GM21723 (cell line): ENCODE measurements around the gene KLC4.
"Not testable (repeated sequence)": the region's sequence is repeated elsewhere in the genome, so short reads cannot be mapped to it uniquely, and the experiment has no call there.

Experiments
- ATAC-seq: cut with Tn5 transposase; IDR thresholded peaks from one replicate; pipeline ENCODE4 v1.9.1; 2021; ENCODE audit warnings: mild to moderate bottlenecking, moderate library complexity; ENCODE audit not compliant: unreplicated experiment

Gene KLC4

DNA sequence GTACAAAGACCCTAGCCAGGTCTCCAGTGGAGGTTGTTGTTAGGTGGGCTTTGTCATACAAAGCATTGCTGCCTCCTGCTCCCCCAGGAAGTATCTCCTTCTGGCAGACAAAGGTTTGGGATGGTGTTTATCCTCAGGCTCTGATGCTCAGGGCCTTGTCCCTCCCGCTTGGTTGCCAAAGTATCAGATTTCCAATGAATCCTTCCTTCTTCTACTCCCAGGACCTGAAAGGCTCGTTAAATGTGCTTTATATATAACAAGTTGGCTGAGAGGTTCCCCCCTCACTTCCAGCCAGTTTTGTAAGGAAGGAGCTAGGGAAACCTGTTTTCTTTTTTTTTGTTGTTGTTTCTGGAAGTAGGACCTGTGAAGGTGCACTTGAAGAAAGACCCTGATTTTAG, 31.1 kb downstream of the KLC4 start:
- ATAC-seq: no peak

DNA sequence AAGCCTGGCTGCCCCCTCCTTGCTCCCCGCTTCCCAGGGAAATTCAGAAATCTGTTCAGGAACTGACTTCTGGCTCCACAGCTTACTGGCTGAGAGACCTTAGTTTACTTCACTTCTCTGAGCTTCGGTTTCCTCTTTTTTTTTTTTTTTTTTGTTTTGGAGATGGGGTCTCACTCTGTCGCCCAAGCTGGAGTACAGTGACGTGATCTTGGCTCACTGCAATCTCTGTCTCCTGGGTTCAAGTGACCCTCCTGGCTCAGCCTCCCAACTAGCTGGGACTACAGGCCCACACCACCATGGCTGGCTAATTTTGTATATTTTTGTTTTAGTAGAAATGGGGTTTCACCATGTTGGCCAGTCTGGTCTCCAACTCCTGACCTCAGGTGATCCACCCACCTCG, 31.6 kb downstream of the KLC4 start:
- ATAC-seq: no peak

DNA sequence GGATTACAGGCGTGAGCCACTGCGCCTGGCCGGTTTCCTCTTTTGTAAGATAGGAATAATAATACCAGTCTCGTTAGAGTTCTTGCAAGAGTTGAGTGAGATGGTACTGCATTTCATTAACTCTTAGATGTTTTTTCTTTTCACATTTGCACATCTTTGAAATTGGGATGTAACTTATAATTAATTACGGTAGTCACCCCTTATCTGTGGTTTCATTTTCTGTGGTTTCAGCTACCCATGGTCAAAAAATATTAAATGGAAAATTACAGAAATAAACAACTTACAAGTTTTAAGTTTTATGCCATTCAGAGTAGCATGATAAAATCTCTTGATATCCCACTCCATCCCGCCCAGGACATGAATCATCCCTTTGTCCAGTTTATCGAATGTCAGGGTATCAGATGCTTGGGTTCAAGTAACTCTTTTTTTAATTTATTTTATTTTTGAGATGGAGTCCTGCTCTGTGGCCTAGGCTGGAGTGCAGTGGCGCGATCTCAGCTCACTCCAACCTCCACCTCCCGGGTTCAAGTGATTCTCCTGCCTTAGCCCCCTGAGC, 32.1 kb downstream of the KLC4 start:
- ATAC-seq: no peak

DNA sequence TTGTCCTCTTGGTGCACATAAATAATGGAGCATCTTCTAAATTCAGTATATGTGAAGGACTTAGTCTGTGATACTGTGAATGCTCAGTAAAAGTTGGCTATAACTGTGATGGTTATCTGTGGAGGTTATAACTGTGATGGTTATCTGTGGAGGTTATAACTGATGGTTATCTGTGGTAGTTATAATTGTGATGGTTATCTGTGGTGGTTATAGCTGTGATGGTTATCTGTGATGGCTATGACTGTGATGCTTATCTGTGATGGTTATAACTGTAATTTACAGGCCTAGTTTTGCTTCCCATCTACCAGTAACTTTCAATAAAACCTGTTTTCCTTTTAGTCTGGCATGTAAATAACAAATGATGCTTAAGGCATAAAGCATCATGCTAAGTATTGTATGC, 33.2 kb downstream of the KLC4 start:
- ATAC-seq: no peak

DNA sequence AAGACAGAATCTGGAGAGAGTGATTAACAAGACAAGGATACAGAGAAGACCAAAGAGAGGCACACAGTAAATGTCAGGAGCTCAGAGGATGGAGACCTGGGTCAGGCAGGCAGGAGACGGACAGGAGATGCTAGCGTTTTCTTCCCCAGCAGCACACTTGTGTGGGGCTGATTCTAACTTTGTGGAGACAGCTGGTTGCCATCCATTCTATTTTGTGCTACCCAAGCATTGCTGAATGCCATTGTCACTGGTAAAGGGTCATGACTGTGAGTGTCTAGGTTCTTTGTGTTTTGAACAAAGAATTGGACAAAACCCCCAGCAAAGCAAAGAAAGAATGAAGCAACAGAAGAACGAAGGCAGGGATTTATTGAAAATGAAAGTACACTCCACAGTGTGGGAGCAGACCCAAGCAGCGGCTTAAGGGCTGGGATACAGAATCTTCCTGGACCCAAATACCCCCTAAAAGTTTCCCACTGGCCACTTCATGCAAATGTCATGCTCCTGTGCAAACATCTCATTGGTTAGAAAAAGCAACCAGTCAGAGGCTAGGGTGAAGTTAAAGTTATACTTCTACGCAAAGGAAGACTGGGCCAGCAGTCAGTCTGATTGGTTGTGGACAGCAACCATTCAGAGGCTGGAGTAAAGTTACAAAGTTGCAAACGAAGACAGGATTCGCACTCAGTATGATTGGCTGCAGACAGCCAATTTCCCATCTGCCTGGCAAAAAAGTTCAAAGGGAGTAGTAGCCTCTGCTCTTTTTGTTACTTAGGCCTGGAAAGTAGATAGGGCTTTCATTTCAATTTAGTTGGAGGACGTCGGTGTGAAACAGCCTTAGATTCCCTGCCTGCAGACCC, 34.2 kb downstream of the KLC4 start:
- ATAC-seq: no peak

DNA sequence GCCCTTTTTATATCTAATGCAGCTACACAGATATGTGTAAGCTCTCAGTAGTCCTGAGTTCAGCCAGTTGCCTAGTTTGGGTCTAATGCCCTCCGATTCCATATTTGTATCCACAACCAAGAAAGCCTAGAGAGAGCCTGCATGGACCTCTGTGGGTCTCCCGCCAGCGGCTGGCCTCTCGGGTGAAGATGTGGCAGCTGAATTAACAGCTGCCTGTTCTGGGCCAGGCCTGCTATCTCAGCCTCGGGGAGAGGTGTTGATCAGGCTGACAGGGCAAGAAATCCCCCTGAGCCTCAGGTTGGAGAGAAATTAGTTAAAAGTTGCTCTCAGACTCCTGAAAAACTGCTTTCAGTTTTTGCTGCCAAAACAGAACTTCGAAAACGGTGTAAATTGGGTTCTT, 36.5 kb downstream of the KLC4 start:
- ATAC-seq: no peak

DNA sequence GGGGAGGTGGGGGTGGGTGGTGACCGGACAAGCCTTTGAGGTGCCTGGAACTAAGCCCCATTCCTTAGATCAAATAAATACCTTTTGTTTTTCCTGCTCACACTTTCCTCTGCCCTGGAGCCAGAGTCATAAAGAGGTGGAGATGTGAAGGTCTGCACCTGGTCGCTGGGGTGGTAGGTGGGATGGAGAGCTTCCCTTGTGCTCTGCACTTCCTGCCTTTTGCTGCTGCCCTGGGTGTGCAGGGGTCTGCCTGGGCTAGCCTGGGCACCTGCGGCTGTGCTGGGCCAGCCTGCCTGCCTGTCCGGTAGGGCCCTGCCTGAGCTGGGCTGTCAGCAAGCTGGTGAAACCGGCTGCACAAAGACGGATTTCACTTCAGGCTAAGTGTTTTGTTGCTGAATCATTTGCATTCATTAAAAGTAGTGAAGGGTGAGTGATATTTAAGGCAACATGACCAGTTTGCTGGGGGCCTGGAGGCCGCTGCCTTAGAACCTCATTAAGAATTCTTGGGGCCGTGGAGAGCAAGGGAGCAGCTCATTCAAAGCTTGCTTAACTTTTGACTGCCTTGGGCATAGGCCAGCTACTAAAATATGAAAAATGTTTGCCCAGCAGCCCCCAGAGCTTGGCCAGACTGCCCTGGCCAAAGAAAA, 37.1 kb downstream of the KLC4 start:
- no peak for ATAC-seq

DNA sequence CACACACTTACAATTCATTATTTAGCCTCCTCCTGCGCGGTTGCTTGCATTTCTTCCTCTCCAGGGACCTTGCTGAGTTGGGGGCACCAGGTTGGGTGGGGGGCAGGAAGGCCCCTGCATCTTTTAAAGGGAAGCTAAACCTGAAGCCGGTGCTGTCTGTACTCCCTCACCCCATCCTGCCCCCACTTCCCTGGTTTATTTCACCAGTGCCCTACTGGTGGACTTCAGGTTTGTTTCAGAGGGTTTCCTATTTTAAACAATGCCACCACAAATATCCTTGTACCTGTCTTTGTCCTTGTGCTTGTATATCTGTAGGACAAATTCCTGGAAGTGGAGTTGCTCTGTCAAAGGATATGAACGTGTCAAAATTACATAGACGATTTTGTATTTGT, 37.7 kb downstream of the KLC4 start:
- ATAC-seq: no peak

DNA sequence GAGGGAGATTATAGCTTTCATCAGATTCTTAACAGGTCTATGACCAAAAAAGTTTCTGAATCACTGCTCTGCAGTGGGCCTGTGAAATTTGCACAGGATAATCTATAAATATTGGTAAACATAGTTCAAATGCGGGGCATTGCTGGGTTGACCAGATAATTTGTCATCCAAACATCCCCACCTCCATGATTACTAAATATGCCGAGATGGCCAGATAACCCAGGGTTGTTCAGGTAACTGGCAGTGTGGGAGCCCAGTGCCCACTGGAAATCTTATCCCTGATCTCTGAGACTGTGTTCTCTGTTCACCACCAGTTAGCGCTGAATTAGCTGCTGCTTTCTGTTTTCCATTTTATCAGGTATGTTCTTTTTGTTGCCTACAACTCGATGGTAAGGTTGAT, 38.1 kb downstream of the KLC4 start:
- ATAC-seq: no peak

DNA sequence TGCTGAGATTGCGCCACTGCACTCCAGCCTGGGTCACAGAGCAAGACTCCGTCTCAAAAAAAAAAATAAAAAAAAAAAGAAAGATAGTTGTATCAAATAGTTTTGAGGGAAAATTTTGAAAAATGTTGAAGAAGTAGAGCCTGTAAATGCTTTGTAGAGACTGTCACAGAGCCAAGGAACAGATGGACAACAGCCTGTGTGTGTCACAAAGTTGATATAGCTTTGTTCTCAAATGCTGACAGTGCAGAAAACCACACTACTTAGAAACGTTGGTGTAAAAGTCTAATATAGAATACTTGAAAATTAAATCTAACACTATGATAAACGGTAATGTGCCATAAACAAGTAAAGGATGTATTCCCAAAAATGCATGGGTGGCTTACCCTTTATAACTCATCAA, 42.1 kb downstream of the KLC4 start:
- ATAC-seq: no peak

DNA sequence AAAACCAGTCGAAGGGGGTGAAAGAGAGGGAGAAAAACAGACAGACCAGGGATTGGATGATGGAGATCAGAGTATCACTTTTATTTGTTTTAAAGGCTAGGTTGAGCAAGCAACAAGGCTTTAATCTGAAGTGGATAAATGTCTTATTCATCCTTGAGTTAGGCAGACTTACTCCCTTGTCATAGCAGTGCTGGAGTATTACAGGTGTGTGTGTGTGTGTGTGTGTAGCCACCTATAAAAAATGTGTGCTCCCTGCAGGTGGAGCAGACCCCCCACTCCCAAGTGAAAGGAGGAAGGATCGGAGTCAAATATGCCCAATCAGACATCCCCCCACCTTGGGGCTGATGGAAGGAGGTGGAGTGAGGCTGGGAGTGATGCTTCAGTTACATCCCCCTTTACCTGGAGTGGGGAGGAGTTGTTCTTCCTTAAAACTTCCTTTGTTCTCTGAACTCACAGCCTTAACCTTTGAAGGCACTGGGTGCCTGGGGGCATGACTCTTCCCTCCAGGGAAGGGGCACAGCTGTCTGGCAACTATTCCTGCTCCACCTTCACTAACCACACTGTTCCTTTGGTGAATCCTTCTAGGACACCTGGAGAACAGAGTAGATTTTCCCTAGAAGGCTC, 43.9 kb downstream of the KLC4 start:
- ATAC-seq: no peak

DNA sequence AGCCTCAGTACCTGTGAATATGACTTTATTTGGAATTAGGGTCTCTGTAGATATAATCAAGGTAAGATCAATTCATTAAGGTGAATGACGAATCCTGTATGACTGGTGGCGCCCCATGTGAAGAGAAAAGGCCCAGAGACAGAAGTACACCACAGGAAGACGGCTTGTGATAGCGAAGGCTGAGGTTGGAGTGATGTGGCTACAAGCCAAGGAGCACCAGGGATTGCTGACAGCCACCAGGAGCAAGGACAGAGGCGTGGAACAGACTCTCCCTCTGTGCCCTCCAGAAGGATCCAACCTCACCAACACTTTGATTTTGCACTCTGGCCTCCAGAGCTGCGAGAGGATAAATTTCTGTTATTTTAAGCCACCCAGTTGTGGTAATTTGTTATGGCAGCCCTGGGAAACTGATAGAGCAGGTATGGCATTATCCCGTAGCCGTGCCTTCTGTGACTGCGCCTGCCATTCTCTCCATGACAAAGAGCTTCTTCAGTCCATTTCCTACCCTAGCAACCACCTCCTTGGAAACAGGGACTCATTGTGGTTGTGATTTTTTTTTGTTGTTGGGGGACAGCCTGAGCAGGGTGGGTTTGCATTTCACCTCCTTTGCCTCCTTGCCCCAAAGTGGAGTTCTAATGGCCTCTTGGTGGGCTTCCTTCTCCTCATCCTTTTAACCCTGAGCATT, 46.2 kb downstream of the KLC4 start:
- no peak for ATAC-seq

DNA sequence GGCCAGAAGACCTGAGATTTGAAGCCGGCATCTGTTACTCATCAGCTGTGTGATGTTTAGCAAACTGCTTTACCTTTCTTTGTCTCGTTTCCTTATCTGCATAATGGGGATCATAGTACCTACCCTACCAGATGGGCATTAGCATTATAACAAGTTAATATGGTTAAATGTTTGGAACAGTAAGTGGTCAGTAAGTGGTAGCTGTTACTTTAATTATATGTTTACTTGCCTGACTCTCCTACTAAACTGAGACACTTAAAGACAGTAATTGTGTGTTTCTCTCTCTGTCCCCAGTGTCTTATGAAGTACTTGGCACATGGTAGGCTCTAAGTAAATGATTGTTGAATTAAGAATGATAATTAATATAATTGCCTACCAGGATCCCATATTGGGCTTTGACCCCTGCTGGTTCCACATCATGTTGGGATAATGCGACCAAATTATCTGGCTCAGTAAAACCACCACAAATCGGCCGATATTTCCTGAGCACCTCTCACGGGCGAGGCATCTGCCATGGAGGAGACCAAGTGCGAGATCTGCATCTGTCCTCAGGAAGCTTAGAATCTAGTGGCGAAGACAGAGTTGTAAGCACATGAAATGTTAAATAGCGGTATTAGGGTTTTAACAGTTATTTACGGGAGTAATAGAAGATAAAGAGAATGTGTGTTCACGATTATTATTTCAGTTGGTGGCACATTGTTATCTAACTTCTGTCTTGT, 48.1 kb downstream of the KLC4 start:
- no peak for ATAC-seq

DNA sequence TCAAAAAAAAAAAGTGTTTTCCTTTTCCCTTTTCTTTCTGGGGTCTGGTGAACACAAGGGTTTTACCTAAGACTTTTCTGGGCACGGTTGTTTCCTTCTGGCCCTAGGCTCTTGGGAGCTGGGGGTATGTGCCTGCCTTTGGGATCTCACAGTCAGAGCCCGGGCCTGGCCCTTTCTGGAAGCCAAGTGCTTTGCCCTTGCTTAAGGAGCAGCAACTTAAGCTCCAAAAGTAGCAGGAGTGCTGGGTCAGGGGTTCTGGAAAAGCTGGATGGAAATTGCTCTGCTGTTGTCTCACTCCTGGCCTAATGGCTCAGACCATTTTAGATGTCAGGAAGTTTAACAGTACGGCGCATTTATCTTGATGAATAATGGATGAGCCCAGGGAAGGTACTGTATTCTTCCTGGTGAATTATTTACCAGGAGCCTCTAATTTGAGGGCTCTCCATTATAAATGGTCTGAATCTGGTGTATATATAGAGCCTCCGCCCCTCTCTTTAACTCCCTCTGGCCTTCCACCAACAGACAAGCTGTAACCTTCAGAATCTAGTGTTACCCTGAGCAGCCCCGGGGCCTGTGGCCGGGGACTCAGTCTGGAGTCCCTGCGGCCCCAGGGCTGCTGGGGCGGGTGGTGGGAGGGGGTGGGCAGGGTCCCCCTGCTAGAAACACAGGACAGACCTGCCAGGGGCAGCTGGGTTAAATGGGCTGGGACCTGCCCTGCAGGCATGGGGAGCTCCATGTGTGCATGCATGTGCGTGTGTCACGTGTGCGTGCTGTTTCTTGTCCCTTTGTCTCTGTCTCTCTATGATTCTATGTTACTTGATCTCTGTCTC, 54.2 kb downstream of the KLC4 start:
- no peak for ATAC-seq

DNA sequence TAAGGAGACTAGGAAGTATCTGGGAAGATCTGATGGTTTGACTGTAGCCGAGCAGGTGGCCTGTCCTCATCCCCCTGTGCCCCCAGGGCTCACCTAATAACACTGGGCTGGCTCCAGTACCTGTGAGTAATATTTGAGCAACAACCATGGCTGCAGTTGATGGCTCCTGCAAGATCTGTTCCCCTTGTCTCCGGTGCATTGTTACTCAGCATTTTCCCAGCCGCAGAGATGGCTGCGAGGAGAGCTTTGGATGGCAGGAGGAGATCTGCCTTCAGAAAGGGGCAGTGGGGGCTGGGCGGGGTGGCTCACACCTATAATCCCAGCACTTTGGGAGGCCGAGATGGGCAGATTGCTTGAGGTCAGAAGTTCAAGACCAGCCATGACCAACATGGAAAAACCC, 55.9 kb downstream of the KLC4 start:
- no peak for ATAC-seq

DNA sequence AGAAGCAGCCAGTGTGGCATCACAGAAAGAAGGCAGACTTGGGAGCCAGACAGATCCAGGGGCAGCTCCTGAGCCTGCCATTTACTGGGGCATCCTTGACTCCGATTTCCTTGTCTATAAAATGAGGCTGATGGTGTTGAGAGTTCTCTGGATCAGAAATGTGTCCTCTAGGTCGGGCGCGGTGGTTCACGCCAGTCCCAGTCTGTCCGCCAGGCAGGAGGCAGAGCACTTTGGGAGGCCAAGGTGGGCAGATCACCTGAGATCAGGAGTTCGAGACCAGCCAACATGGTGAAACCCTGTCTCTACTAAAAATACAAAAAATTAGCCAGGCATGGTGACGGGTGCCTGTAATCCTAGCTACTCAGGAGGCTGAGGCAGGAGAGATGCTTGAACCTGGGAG, 58.0 kb downstream of the KLC4 start:
- ATAC-seq: not testable (repeated sequence)

DNA sequence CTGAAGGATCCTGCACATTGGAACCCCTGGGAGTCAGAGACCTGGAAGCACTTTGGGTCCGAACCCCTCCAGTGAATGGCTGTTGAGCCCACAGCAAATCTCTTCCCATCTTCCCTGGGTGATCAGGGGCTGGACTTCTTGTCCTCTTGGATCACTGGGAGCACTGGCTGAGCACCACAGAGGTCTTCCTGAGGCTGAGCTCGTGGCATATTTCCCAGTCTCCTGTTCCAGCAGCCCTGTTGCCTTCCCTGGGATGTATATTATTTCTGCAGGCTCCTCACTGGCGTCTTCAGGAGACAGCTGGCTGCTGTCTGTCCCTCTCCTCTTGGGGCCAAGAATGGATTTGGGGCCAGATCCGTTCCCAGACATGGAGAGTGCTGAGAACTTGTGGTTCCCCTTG, 60.1 kb downstream of the KLC4 start:
- ATAC-seq: no peak

DNA sequence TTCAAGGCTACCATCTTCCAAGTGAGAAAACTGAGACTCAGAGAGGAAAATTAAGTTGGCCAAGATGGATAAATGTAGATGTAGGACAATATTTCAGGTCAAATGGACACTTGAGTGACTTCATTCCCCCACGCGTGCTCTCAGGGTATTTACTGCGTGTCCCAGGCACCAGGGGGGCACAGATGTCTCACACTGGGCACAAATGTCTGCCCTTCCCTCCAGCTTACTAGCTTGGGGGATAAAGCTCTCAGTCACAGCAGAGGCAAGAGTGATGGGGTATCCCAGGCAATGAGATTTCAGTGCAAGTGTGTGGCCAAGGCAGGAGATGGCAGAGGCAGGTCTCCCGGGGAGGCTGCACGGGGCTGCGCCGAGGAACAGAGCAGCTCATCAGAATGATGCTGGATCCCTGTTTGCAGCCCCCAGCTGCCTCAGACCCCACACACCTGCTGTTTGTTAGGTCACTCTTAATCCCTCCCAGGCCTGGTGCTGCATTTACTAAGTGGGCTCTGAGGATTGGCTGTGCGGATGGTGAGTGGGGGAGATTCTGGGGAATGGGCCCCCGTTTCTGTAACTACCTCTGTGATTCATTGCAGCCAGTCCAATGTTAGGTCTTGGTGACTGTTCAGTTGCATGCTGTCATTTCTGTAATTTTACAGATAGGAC, 60.8 kb downstream of the KLC4 start:
- ATAC-seq: no peak
